WI38 (cell line): ENCODE measurements around the gene FNBP1.

Source experiments
- H3K4me3 ChIP-seq: 2 replicates; pipeline ENCODE4 v1.5.1; 2011; ENCODE audit warnings: low read depth, mild to moderate bottlenecking, control low read depth, low read length
- CTCF ChIP-seq: IDR thresholded peaks from 2 replicates; pipeline ENCODE4 v1.5.1; 2012; ENCODE audit warnings: low read depth, mild to moderate bottlenecking, control low read depth, low read length

The FNBP1 gene

GRCh38 chr9:129848712-129849441, 194.1 kb downstream of the FNBP1 start:
- no peak for TF ChIP-seq CTCF
- H3K4me3 ChIP-seq = no peak overlapping the region

- TF ChIP-seq CTCF = no peak
- no peak overlapping the region for H3K4me3 ChIP-seq
Observed at GRCh38 chr9:129845373-129845772, 197.6 kb downstream of the FNBP1 start.

GRCh38 chr9:129841071-129841470, 201.9 kb downstream of the FNBP1 start:
- H3K4me3 ChIP-seq = no peak overlapping the region
- no peak for TF ChIP-seq CTCF

GRCh38 chr9:129840034-129840433, 203.0 kb downstream of the FNBP1 start:
- no peak overlapping the region for H3K4me3 ChIP-seq
- no peak for TF ChIP-seq CTCF

GRCh38 chr9:129839324-129840023, 203.5 kb downstream of the FNBP1 start:
- TF ChIP-seq CTCF = no peak
- H3K4me3 ChIP-seq = no peak overlapping the region

GRCh38 chr9:129838707-129839259, 204.2 kb downstream of the FNBP1 start:
- TF ChIP-seq CTCF = no peak
- peak overlapping the region; percentile 20; the same call in 1 of the 2 replicates for H3K4me3 ChIP-seq
